GM12891 (cell line): ENCODE data around the gene C19orf47.

Source experiments
- POLR2A ChIP-seq: IDR thresholded peaks from 2 replicates; pipeline ENCODE4 v1.6.1; 2011; ENCODE audit warnings: low read depth, low read length, control low read depth
- TAF1 ChIP-seq: IDR thresholded peaks from 2 replicates; pipeline ENCODE4 v1.6.1; 2011; ENCODE audit warnings: low read depth, low read length, control low read depth

GRCh38 chr19:40286971-40287421, 61.2 kb downstream of the C19orf47 start:
- TF ChIP-seq POLR2A (no peak), TAF1 (no peak)
